D721Med (cell line): ENCODE results near the gene ZBTB32.
"Not testable (repeated sequence)": the region's sequence is repeated elsewhere in the genome, so short reads cannot be mapped to it uniquely, and the experiment has no call there.

Source experiments
- DNase-seq: peaks from one replicate; pipeline ENCODE4 v3.0.0; 2011; ENCODE audit warnings: low spot score; ENCODE audit not compliant: insufficient read length
- FAIRE-seq: peaks from 2 replicates; lab custom pipeline; 2011; peaks lifted over from hg19 to GRCh38; lab: Jason Lieb, UNC
- CTCF ChIP-seq: IDR thresholded peaks from 2 replicates; pipeline ENCODE4 v1.5.1; 2012; ENCODE audit warnings: mild to moderate bottlenecking, control low read depth; ENCODE audit not compliant: insufficient read depth; ENCODE audit errors: missing control alignments

Gene ZBTB32

GRCh38 chr19:35673121-35673804, 31.1 kb upstream of the ZBTB32 start:
- no peak for TF ChIP-seq CTCF
- no peak for FAIRE-seq
- DNase-seq: peak; percentile 69

GRCh38 chr19:35675589-35676140, 28.7 kb upstream of the ZBTB32 start:
- DNase-seq (no peak), FAIRE-seq (no peak)
- no peak for TF ChIP-seq CTCF

- FAIRE-seq (no peak), DNase-seq (no peak)
- TF ChIP-seq CTCF: no peak
Observed at GRCh38 chr19:35689836-35690235, 14.5 kb upstream of the ZBTB32 start.

GRCh38 chr19:35691106-35691505, 13.3 kb upstream of the ZBTB32 start:
- FAIRE-seq, DNase-seq: not testable (repeated sequence)

- TF ChIP-seq CTCF: no peak
- DNase-seq: no peak
- no peak for FAIRE-seq
Observed at GRCh38 chr19:35692010-35692409, 12.3 kb upstream of the ZBTB32 start.

GRCh38 chr19:35693422-35693821, 10.9 kb upstream of the ZBTB32 start:
- no peak for TF ChIP-seq CTCF
- FAIRE-seq (no peak), DNase-seq (no peak)

GRCh38 chr19:35693835-35694599, 10.3 kb upstream of the ZBTB32 start:
- TF ChIP-seq CTCF: peak; percentile 99
- DNase-seq: peak; percentile 66
- FAIRE-seq: no peak
